CD14-positive monocyte (primary cell): ENCODE data around the gene SMTN. TPM values are rescaled to one million over a fixed set of nuclear protein-coding genes. Genes with fewer than 3 reads are reported as not detected.
A peak's percentile ranks its signal among the peaks of the same experiment; 100 is the strongest.

Source experiments
- DNase-seq, 3 donors: peaks; one replicate each; pipeline ENCODE4 v3.0.0-alpha.2; 2011 to 2022
- H2AFZ ChIP-seq: 2 replicates; pipeline ENCODE4 v1.6.0; 2012; ENCODE audit warnings: mild to moderate bottlenecking, low read depth, low read length, inconsistent platforms; ENCODE audit not compliant: insufficient read depth, poor library complexity, severe bottlenecking
- H3K27ac ChIP-seq, 2 donors: 1 replicate in 1 of 2; 2 replicates in 1 of 2; pipeline ENCODE4 v1.5.1; 2012 to 2013; ENCODE audit warnings: low read length in 2 of 2, control low read depth in 1 of 2, inconsistent platforms in 1 of 2, low read depth in 1 of 2, mild to moderate bottlenecking in 1 of 2
- H3K27me3 ChIP-seq, 2 donors: one replicate each; pipeline versions ENCODE4 v1.6.0 to v1.6.1; 2011 to 2013; ENCODE audit warnings: low read length in 2 of 2; ENCODE audit not compliant: control insufficient read depth in 2 of 2, insufficient read depth in 2 of 2
- H3K36me3 ChIP-seq, 2 donors: replicated peaks in 1 of 2; 1 replicate in 1 of 2; 2 replicates in 1 of 2; pipeline versions ENCODE4 v1.5.1 to v1.6.1; 2012 to 2013; ENCODE audit warnings: low read length in 2 of 2, control low read depth in 1 of 2, inconsistent platforms in 1 of 2, mild to moderate bottlenecking in 1 of 2; ENCODE audit not compliant: insufficient read depth in 2 of 2, control insufficient read depth in 1 of 2
- H3K4me1 ChIP-seq, 2 donors: 1 replicate in 1 of 2; 2 replicates in 1 of 2; pipeline versions ENCODE4 v1.5.1 to v1.6.1; 2012 to 2013; ENCODE audit warnings: low read length in 2 of 2, control low read depth in 1 of 2, inconsistent platforms in 1 of 2, mild to moderate bottlenecking in 1 of 2, moderate library complexity in 1 of 2; ENCODE audit not compliant: insufficient read depth in 2 of 2, control insufficient read depth in 1 of 2
- H3K4me2 ChIP-seq: replicated peaks from 2 replicates; pipeline ENCODE3; 2012; ENCODE audit warnings: low read length, moderate library complexity, mild to moderate bottlenecking; ENCODE audit not compliant: poor library complexity, severe bottlenecking; ENCODE audit errors: extremely low read depth
- H3K4me3 ChIP-seq, 3 experiments: fragments of 200-600 bp in 1 of 3; sonication (generic) in 1 of 3; replicated peaks in 1 of 3; 1 replicate in 2 of 3; 2 replicates in 1 of 3; pipeline ENCODE4 v1.5.1; 2011 to 2013; ENCODE audit warnings: low read length in 3 of 3, mild to moderate bottlenecking in 3 of 3, control low read depth in 2 of 3, low read depth in 2 of 3, inconsistent platforms in 1 of 3, moderate library complexity in 1 of 3
- H3K79me2 ChIP-seq: 2 replicates; pipeline ENCODE4 v1.6.0; 2012; ENCODE audit warnings: mild to moderate bottlenecking, control low read depth, inconsistent platforms, low read length, moderate library complexity; ENCODE audit not compliant: insufficient read depth
- H3K9ac ChIP-seq: 2 replicates; pipeline ENCODE4 v1.6.0; 2017; ENCODE audit warnings: low read length, mild to moderate bottlenecking; ENCODE audit not compliant: insufficient read depth, poor library complexity, severe bottlenecking
- H3K9me3 ChIP-seq, 2 donors: replicated peaks in 1 of 2; 1 replicate in 1 of 2; 2 replicates in 1 of 2; pipeline versions ENCODE4 v1.5.1 to v1.6.1; 2012 to 2013; ENCODE audit warnings: low read length in 2 of 2, control low read depth in 1 of 2; ENCODE audit not compliant: control insufficient read depth in 1 of 2, insufficient read depth in 1 of 2
- H4K20me1 ChIP-seq: 2 replicates; pipeline ENCODE4 v1.6.0; 2012; ENCODE audit warnings: mild to moderate bottlenecking, low read length, control low read depth, moderate library complexity; ENCODE audit not compliant: insufficient read depth
- H3K27ac Mint-ChIP-seq, 7 donors: one replicate each; pipeline ENCODE4 v1.8.0; 2020; ENCODE audit warnings: mild to moderate bottlenecking in 7 of 7, mixed read lengths in 7 of 7, moderate library complexity in 6 of 7, inconsistent platforms in 2 of 7
- H3K27me3 Mint-ChIP-seq, 3 donors: one replicate each; pipeline ENCODE4 v1.8.0; 2021 to 2022; ENCODE audit warnings: low read depth in 3 of 3, mild to moderate bottlenecking in 3 of 3, mixed read lengths in 3 of 3, moderate library complexity in 3 of 3, inconsistent platforms in 1 of 3
- H3K36me3 Mint-ChIP-seq, 2 donors: one replicate each; pipeline ENCODE4 v1.8.0; 2020; ENCODE audit warnings: mixed read lengths in 2 of 2, inconsistent platforms in 1 of 2, mild to moderate bottlenecking in 1 of 2
- H3K4me1 Mint-ChIP-seq: one replicate; pipeline ENCODE4 v1.8.0; 2020; ENCODE audit warnings: mild to moderate bottlenecking, mixed read lengths
- H3K4me3 Mint-ChIP-seq, 2 donors: one replicate each; pipeline ENCODE4 v1.8.0; 2020; ENCODE audit warnings: mild to moderate bottlenecking in 2 of 2, mixed read lengths in 2 of 2, moderate library complexity in 1 of 2
- H3K9me3 Mint-ChIP-seq, 7 donors: one replicate each; pipeline ENCODE4 v1.8.0; 2020 to 2022; ENCODE audit warnings: mixed read lengths in 7 of 7, mild to moderate bottlenecking in 6 of 7, moderate library complexity in 6 of 7, inconsistent platforms in 2 of 7
- CTCF ChIP-seq: fragments of 200-600 bp; IDR thresholded peaks from one replicate; pipeline ENCODE4 v1.8.0; 2022; ENCODE audit warnings: antibody characterized with exemption, mild to moderate bottlenecking
- WGBS: methylation state at CpG from one replicate; pipeline ENCODE4 v1.1.5; 2013; ENCODE audit warnings: missing lambda C conversion rate; ENCODE audit not compliant: insufficient coverage; 5-methylcytosine and 5-hydroxymethylcytosine counted together
- intact Hi-C, 2 donors: fragments of 100-400 bp; cut with micrococcal nuclease; formaldehyde crosslinking; loops; one replicate each; pipeline versions ENCODE4 v1.15.0 to v1.15.1; 2023
- polyA plus RNA-seq, 3 donors: library from polyadenylated mRNA; depleted of rRNA in 1 of 3; unstranded in 2 of 3; stranded (reverse) in 1 of 3; fragments of 300-500 nt in 2 of 3; fragments of >200 nt in 1 of 3; fragmentation: Illumina TruSeq in 2 of 3; gene quantifications; 1 replicate in 2 of 3; 2 replicates in 1 of 3; pipeline ENCODE4 v1.2.3, GENCODE V29; 2012 to 2021

Gene SMTN
- polyA plus RNA-seq, 3 donors, result 0.87 to 13.3 (median 0.88) TPM

- H3K27me3 Mint-ChIP-seq, result peaks cover 1 to 5% (median 3%) of the 10 kb centered on the region in 3 donors
- H2AFZ ChIP-seq, result no peak overlapping the region
- H3K27me3 ChIP-seq, result no peaks in the 10 kb centered on the region
- peak overlapping the region in 1 of 7 donors; percentile 54 for H3K27ac Mint-ChIP-seq
- H3K36me3 ChIP-seq, result peaks cover 23 to 25% of the 10 kb centered on the region in 2 donors
- H3K9ac ChIP-seq, result no peak overlapping the region
- whole genome bisulfite sequencing, result 96% methylated on average over 11 of the region's 18 CpGs
- no peak overlapping the region for H3K4me3 ChIP-seq
- H3K4me1 Mint-ChIP-seq, result no peaks in the 10 kb centered on the region
- no peak for DNase-seq
- no peak overlapping the region for H3K4me2 ChIP-seq
- no peaks in the 10 kb centered on the region for H3K4me1 ChIP-seq
- intact Hi-C loops, result loop anchor here in 1 of 2 donors (10.0 kb wide), 2 partner anchors 134 to 174 kb away; no protein-coding TSS in a partner anchor
- no peaks in the 10 kb centered on the region for H3K79me2 ChIP-seq
- H3K9me3 Mint-ChIP-seq, result peaks cover 0 to 1% (median 0%) of the 10 kb centered on the region in 7 donors
- H3K9me3 ChIP-seq, result no peaks in the 10 kb centered on the region
- H3K27ac ChIP-seq, result no peak overlapping the region
- no peak overlapping the region for H3K4me3 Mint-ChIP-seq
- H4K20me1 ChIP-seq, result no peaks in the 10 kb centered on the region
- TF ChIP-seq CTCF, result no peak
- peaks cover 36 to 53% of the 10 kb centered on the region in 2 donors for H3K36me3 Mint-ChIP-seq
Observed at GRCh38 chr22:31100762-31101525, 19.8 kb downstream of the SMTN start.

DNA sequence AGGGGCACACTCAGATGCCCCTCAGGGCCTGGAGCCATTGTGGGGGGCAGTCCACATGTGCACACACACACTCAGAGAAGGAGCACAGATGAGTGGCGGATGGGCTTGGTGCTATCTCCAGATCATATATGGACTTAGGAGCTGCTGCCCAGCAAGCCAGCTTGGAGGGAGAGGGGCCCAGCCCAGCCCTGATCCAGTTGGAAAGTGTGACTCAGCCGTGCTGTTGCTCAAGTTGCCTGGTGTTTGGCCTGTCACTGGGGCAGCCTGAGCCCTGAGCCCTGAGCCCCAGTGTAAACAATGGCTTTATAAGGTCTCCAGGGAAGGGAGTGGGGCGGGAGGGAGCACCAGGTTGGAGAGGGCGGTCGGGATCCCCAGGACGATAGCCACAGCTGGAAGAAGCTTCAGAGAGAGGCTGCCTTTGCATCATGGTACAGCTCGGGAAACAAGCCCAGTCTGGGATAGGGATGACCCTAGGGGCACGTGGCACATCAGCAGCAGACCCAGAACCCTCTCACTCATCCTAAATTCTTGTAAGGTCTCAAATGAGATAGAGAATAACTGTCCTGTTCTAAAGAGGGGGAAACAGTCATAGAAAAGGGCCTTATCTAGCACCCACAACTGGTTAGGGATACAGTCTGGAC, 21.4 kb downstream of the SMTN start:
- Histone ChIP-seq H4K20me1 (no peaks in the 10 kb centered on the region), H3K4me2 (no peak overlapping the region), H3K36me3 (peaks cover 10 to 12% of the 10 kb centered on the region in 2 donors), H3K4me1 (peaks cover 4 to 6% of the 10 kb centered on the region in 2 donors), H3K4me3 (no peak overlapping the region), H3K9me3 (no peaks in the 10 kb centered on the region), H2AFZ (no peak overlapping the region), H3K27me3 (peaks cover 0 to 2% of the 10 kb centered on the region in 2 donors), H3K27ac (no peak overlapping the region), H3K79me2 (no peaks in the 10 kb centered on the region), H3K9ac (no peak overlapping the region)
- Mint-ChIP-seq H3K27me3 (peaks cover 5 to 13% (median 11%) of the 10 kb centered on the region in 3 donors), H3K27ac (peak overlapping the region in 1 of 7 donors; percentile 35), H3K4me3 (no peak overlapping the region), H3K36me3 (peaks cover 24 to 39% of the 10 kb centered on the region in 2 donors), H3K9me3 (peaks cover 0 to 1% (median 0%) of the 10 kb centered on the region in 7 donors), H3K4me1 (peaks cover 5% of the 10 kb centered on the region)
- DNase-seq, result no peak
- 98% methylated on average over 6 of the region's 8 CpGs for WGBS
- no peak for TF ChIP-seq CTCF
- intact Hi-C loops, result loop anchor here in 1 of 2 donors (10.0 kb wide), 2 partner anchors 132 to 172 kb away; no protein-coding TSS in a partner anchor
